K562 (cell line): ENCODE results near the gene FTH1. TPM values are rescaled to one million over a fixed set of nuclear protein-coding genes. Genes with fewer than 3 reads are reported as not detected.

Experiments used
- CBX2 ChIP-seq: fragments of 200-600 bp; sonication (generic); IDR thresholded peaks from one replicate; pipeline ENCODE4 v1.6.1; 2012; ENCODE audit warnings: mild to moderate bottlenecking, low read length, inconsistent platforms; ENCODE audit not compliant: insufficient read depth, poor library complexity, severe bottlenecking
- CBX5 ChIP-seq: IDR thresholded peaks from 2 replicates; pipeline ENCODE4 v1.6.1; 2014; ENCODE audit warnings: low read depth, borderline replicate concordance
- CC2D1A ChIP-seq: fragments of 450-650 bp; IDR thresholded peaks from 2 replicates; pipeline ENCODE4 v1.6.1; 2017; ENCODE audit warnings: mild to moderate bottlenecking
- MTF1 ChIP-seq: fragments of 250-450 bp; sonication (Bioruptor Pico); IDR thresholded peaks from 2 replicates; pipeline ENCODE4 v1.9.0; 2021; ENCODE audit warnings: moderate library complexity, mild to moderate bottlenecking, inconsistent platforms, borderline replicate concordance
- TBL1XR1 ChIP-seq, 2 experiments: IDR thresholded peaks; 2 replicates each; pipeline ENCODE4 v1.6.1; 2012; ENCODE audit warnings: improper control_type of control experiment in 2 of 2, low read length in 2 of 2, mild to moderate bottlenecking in 1 of 2
- XRCC3 ChIP-seq: fragments of 450-650 bp; IDR thresholded peaks from 2 replicates; pipeline ENCODE4 v1.6.1; 2017; ENCODE audit warnings: mild to moderate bottlenecking, moderate library complexity
- ZNF140 ChIP-seq: fragments of 250-450 bp; sonication (Bioruptor Pico); IDR thresholded peaks from 2 replicates; pipeline ENCODE4 v1.8.0; 2021; ENCODE audit warnings: moderate library complexity, mild to moderate bottlenecking, inconsistent platforms
- ZNF76 ChIP-seq: fragments of 250-450 bp; sonication (Bioruptor Pico); IDR thresholded peaks from 2 replicates; pipeline ENCODE4 v1.4.0; 2020; ENCODE audit warnings: mild to moderate bottlenecking, moderate library complexity, borderline replicate concordance
- polyA plus RNA-seq, 8 experiments: library from polyadenylated mRNA; depleted of rRNA in 4 of 8; stranded (reverse) in 5 of 8; unstranded in 3 of 8; fragments of >200 nt; fragmentation: Nextera tagmentation in 2 of 8; fragmentation: Illumina TruSeq in 1 of 8; extraction: Ambion mirVana in 2 of 8; extraction: Trizol in 1 of 8; gene quantifications; 2 replicates each; pipeline versions ENCODE4 v1.2.1 to v1.2.3, GENCODE V29; 2011 to 2014; ENCODE audit warnings: inconsistent platforms in 1 of 8, missing spikeins in 1 of 8
- total RNA-seq, 7 experiments: library from RNA; depleted of rRNA in 6 of 7; stranded (reverse); fragments of >200 nt in 6 of 7; fragmentation: Illumina TruSeq in 2 of 7; extraction: Trizol in 2 of 7; gene quantifications; 2 replicates each; pipeline versions ENCODE4 v1.2.1 to v1.2.3, GENCODE V29; 2011 to 2021; ENCODE audit warnings: low replicate concordance in 1 of 7
- TF ChIP-seq, protein P1 (sequence below): IDR thresholded peaks from 2 replicates; pipeline ENCODE4 v1.6.1; 2016; ENCODE audit warnings: missing genetic modification characterization, missing compliant biosample characterization
- TF ChIP-seq, protein P2 (sequence below): fragments of 250-450 bp; sonication (Bioruptor Pico); IDR thresholded peaks from 2 replicates; pipeline ENCODE4 v1.4.0; 2020; ENCODE audit warnings: borderline replicate concordance
- TF ChIP-seq, protein P3 (sequence below): fragments of 150-350 bp; IDR thresholded peaks from 2 replicates; pipeline ENCODE4 v1.6.1; 2014; ENCODE audit warnings: low read depth, mild to moderate bottlenecking, low read length, borderline replicate concordance
- TF ChIP-seq, protein P4 (sequence below): fragments of 450-650 bp; IDR thresholded peaks from 2 replicates; pipeline ENCODE4 v1.6.1; 2017; ENCODE audit warnings: antibody characterized with exemption, mild to moderate bottlenecking
- TF ChIP-seq, protein P5 (sequence below): conservative IDR thresholded peaks from 2 replicates; pipeline ENCODE4 v1.6.1; 2011; ENCODE audit warnings: low read depth, mild to moderate bottlenecking, low read length; ENCODE audit not compliant: control insufficient read depth
- TF ChIP-seq, protein P6 (sequence below): IDR thresholded peaks from 2 replicates; pipeline ENCODE4 v1.6.1; 2014; ENCODE audit warnings: antibody characterized with exemption

FTH1 gene
- total and polyA plus RNA-seq, 9 of the 15 experiments (the other 6 are each of a cell fraction or from before 2014, with no cell fraction given): 370 to 3,146 (median 802) TPM

DNA sequence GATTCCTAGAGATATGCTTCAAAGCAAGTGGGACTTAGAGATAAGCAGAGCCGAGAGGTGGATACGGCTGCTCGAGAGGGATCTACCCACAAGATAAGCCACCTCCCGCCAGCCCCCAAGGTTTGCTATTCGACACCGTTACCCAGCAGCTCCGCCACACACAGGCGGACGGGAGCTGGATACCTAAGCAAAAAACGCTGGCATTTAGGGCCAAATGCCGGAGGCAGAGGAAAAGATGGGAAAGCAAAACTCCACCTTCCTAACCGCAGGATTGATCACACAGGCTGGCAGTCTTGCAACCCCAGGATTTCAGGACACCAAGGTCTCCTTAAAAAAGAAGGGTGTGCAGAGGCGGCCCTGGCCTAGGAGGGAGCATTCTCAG lies 709 bp downstream of the FTH1 start (continued):
- TF ChIP-seq, protein P1, sequence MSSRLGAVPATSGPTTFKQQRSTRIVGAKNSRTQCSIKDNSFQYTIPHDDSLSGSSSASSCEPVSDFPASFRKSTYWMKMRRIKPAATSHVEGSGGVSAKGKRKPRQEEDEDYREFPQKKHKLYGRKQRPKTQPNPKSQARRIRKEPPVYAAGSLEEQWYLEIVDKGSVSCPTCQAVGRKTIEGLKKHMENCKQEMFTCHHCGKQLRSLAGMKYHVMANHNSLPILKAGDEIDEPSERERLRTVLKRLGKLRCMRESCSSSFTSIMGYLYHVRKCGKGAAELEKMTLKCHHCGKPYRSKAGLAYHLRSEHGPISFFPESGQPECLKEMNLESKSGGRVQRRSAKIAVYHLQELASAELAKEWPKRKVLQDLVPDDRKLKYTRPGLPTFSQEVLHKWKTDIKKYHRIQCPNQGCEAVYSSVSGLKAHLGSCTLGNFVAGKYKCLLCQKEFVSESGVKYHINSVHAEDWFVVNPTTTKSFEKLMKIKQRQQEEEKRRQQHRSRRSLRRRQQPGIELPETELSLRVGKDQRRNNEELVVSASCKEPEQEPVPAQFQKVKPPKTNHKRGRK (tag): no peak
- TF ChIP-seq CBX5 (no peak), ZNF140 (CRISPR knock-in tag) (no peak), CC2D1A (peak; percentile 78; the same call in 1 of the 2 replicates), CBX2 (no peak), MTF1 (CRISPR knock-in tag) (no peak), XRCC3 (no peak), ZNF76 (CRISPR knock-in tag) (no peak), TBL1XR1 (IDR thresholded peaks at IDR 0.05; ENCODE audit: low read length in 2 of 2) (peak in 1 of 2 experiments; percentile 79; a peak in 3 of 4 replicates)
- TF ChIP-seq, protein P2, sequence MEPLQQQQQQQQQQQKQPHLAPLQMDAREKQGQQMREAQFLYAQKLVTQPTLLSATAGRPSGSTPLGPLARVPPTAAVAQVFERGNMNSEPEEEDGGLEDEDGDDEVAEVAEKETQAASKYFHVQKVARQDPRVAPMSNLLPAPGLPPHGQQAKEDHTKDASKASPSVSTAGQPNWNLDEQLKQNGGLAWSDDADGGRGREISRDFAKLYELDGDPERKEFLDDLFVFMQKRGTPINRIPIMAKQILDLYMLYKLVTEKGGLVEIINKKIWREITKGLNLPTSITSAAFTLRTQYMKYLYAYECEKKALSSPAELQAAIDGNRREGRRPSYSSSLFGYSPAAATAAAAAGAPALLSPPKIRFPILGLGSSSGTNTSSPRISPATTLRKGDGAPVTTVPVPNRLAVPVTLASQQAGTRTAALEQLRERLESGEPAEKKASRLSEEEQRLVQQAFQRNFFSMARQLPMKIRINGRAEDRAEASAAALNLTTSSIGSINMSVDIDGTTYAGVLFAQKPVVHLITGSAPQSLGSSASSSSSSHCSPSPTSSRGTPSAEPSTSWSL: no peak
- TF ChIP-seq, protein P3, sequence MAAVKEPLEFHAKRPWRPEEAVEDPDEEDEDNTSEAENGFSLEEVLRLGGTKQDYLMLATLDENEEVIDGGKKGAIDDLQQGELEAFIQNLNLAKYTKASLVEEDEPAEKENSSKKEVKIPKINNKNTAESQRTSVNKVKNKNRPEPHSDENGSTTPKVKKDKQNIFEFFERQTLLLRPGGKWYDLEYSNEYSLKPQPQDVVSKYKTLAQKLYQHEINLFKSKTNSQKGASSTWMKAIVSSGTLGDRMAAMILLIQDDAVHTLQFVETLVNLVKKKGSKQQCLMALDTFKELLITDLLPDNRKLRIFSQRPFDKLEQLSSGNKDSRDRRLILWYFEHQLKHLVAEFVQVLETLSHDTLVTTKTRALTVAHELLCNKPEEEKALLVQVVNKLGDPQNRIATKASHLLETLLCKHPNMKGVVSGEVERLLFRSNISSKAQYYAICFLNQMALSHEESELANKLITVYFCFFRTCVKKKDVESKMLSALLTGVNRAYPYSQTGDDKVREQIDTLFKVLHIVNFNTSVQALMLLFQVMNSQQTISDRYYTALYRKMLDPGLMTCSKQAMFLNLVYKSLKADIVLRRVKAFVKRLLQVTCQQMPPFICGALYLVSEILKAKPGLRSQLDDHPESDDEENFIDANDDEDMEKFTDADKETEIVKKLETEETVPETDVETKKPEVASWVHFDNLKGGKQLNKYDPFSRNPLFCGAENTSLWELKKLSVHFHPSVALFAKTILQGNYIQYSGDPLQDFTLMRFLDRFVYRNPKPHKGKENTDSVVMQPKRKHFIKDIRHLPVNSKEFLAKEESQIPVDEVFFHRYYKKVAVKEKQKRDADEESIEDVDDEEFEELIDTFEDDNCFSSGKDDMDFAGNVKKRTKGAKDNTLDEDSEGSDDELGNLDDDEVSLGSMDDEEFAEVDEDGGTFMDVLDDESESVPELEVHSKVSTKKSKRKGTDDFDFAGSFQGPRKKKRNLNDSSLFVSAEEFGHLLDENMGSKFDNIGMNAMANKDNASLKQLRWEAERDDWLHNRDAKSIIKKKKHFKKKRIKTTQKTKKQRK: no peak
- TF ChIP-seq, protein P4, sequence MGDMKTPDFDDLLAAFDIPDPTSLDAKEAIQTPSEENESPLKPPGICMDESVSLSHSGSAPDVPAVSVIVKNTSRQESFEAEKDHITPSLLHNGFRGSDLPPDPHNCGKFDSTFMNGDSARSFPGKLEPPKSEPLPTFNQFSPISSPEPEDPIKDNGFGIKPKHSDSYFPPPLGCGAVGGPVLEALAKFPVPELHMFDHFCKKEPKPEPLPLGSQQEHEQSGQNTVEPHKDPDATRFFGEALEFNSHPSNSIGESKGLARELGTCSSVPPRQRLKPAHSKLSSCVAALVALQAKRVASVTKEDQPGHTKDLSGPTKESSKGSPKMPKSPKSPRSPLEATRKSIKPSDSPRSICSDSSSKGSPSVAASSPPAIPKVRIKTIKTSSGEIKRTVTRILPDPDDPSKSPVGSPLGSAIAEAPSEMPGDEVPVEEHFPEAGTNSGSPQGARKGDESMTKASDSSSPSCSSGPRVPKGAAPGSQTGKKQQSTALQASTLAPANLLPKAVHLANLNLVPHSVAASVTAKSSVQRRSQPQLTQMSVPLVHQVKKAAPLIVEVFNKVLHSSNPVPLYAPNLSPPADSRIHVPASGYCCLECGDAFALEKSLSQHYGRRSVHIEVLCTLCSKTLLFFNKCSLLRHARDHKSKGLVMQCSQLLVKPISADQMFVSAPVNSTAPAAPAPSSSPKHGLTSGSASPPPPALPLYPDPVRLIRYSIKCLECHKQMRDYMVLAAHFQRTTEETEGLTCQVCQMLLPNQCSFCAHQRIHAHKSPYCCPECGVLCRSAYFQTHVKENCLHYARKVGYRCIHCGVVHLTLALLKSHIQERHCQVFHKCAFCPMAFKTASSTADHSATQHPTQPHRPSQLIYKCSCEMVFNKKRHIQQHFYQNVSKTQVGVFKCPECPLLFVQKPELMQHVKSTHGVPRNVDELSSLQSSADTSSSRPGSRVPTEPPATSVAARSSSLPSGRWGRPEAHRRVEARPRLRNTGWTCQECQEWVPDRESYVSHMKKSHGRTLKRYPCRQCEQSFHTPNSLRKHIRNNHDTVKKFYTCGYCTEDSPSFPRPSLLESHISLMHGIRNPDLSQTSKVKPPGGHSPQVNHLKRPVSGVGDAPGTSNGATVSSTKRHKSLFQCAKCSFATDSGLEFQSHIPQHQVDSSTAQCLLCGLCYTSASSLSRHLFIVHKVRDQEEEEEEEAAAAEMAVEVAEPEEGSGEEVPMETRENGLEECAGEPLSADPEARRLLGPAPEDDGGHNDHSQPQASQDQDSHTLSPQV: no peak
- TF ChIP-seq, protein P5, sequence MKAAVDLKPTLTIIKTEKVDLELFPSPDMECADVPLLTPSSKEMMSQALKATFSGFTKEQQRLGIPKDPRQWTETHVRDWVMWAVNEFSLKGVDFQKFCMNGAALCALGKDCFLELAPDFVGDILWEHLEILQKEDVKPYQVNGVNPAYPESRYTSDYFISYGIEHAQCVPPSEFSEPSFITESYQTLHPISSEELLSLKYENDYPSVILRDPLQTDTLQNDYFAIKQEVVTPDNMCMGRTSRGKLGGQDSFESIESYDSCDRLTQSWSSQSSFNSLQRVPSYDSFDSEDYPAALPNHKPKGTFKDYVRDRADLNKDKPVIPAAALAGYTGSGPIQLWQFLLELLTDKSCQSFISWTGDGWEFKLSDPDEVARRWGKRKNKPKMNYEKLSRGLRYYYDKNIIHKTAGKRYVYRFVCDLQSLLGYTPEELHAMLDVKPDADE: no peak
- TF ChIP-seq, protein P6, sequence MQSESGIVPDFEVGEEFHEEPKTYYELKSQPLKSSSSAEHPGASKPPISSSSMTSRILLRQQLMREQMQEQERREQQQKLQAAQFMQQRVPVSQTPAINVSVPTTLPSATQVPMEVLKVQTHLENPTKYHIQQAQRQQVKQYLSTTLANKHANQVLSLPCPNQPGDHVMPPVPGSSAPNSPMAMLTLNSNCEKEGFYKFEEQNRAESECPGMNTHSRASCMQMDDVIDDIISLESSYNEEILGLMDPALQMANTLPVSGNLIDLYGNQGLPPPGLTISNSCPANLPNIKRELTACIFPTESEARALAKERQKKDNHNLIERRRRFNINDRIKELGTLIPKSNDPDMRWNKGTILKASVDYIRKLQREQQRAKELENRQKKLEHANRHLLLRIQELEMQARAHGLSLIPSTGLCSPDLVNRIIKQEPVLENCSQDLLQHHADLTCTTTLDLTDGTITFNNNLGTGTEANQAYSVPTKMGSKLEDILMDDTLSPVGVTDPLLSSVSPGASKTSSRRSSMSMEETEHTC: no peak; the same call in 1 of the 2 replicates
